ENCODE results near the gene BUD13. TPM values are rescaled to one million over a fixed set of nuclear protein-coding genes. Genes with fewer than 3 reads are reported as not detected.

BUD13 gene
- total RNA-seq, 1 donor from 2014 or later = 16.9 TPM

DNA sequence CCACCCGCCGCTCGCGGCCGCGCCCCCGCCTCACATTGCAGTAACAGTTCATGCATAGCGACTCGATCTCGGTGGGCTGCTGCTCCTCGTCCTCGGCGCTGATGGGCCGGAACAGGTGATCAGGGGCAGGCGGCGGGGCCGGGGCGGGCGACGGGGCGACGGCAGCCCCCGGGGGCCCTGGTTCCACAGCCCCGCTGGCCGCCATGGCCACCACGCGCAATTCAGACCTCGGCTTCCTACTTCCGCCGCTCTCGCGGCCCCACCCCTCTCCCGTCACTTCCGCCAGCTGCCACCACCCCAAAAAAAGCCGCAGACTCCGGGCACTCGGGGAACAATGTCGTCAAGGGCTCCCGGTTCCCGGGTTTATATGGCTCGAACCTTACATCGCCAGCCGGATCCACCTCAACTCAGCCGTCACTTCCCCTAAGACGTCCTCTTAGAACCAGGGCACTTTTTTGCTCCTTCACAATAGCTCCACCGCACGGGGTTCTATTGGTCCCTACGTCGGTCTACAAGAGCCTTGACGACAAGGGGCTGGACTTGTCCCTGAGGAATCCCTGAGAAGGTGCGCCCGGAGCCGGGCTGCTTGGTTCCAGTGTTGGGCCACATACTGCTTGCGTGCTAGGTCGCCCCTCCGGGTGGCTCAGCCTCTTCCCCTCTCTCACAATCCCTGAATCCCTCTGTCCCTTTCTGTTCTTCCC, 15.1 kb upstream of the BUD13 start, which contains the start of gene ZPR1:
Gene ZPR1 (minus strand): TSS at position 238 of the 701 bp plus-strand sequence. CDS start 33 bp downstream, at position 205.
- Mint-ChIP-seq H3K27ac (ENCODE audit: unreplicated experiment) (peak within 1 kb of the TSS; percentile 85), H3K36me3 (ENCODE audit: low read depth, unreplicated experiment) (peaks cover 18% of the 10 kb centered on the region), H3K4me1 (ENCODE audit: unreplicated experiment) (peaks cover 11% of the 10 kb centered on the region), H3K4me3 (ENCODE audit: unreplicated experiment) (peak within 1 kb of the TSS; percentile 98), H3K9me3 (ENCODE audit: unreplicated experiment) (no peaks in the 10 kb centered on the region), H3K27me3 (ENCODE audit: unreplicated experiment) (peaks cover 8% of the 10 kb centered on the region)
- TF ChIP-seq, protein P1, sequence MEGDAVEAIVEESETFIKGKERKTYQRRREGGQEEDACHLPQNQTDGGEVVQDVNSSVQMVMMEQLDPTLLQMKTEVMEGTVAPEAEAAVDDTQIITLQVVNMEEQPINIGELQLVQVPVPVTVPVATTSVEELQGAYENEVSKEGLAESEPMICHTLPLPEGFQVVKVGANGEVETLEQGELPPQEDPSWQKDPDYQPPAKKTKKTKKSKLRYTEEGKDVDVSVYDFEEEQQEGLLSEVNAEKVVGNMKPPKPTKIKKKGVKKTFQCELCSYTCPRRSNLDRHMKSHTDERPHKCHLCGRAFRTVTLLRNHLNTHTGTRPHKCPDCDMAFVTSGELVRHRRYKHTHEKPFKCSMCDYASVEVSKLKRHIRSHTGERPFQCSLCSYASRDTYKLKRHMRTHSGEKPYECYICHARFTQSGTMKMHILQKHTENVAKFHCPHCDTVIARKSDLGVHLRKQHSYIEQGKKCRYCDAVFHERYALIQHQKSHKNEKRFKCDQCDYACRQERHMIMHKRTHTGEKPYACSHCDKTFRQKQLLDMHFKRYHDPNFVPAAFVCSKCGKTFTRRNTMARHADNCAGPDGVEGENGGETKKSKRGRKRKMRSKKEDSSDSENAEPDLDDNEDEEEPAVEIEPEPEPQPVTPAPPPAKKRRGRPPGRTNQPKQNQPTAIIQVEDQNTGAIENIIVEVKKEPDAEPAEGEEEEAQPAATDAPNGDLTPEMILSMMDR (IDR thresholded peaks at IDR 0.05; ENCODE audit: unreplicated experiment) = no peak
- peak; percentile 62 for DNase-seq (ENCODE audit: low spot score)

DNA sequence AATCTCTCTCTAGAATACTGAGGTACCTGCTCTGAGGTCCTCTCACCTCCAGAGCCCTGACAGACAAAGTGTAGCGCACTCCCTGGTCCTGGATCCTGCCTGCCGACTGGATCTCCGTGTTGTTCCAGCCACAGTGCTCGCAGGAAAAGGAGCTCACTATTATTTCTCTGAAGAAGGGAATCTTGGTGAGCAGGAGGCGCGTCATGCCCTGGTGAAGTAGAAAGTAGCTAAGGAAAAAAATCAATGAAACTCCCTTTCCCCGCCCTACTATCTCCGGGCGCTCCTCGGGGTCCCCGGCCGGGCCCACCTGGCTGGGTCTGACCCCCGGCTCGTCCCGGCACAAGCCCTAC, 14.6 kb upstream of the BUD13 start:
- TF ChIP-seq, protein P1 (IDR thresholded peaks at IDR 0.05; ENCODE audit: unreplicated experiment) = no peak
- Mint-ChIP-seq H3K4me1 (ENCODE audit: unreplicated experiment) (peaks cover 11% of the 10 kb centered on the region), H3K9me3 (ENCODE audit: unreplicated experiment) (no peaks in the 10 kb centered on the region), H3K36me3 (ENCODE audit: low read depth, unreplicated experiment) (peaks cover 19% of the 10 kb centered on the region), H3K27ac (ENCODE audit: unreplicated experiment) (peak overlapping the region; percentile 17), H3K27me3 (ENCODE audit: unreplicated experiment) (peaks cover 8% of the 10 kb centered on the region), H3K4me3 (ENCODE audit: unreplicated experiment) (peak overlapping the region; percentile 98)
- DNase-seq (ENCODE audit: low spot score) = no peak

DNA sequence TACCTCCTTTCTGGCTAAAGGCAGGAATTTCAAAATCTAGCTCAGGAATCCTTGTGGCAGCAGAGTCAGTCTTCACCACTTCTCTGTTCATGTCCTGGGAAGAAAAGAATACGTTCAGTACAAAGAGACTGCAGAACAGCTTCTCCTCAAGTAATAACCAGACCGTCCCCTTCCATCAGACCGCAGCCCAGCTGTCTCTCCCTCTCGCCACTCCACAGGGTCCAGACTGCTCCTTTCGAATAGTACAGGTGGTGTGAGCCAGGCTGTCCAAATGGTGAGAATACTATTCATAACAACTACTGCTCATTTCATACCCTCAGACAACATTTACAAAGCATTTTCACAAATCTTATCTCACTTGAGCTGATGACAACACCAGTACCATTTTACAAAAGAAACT, 14.2 kb upstream of the BUD13 start:
- H3K27ac Mint-ChIP-seq (ENCODE audit: unreplicated experiment) = peak overlapping the region; percentile 17
- H3K27me3 Mint-ChIP-seq (ENCODE audit: unreplicated experiment) = peaks cover 8% of the 10 kb centered on the region
- peaks cover 23% of the 10 kb centered on the region for H3K36me3 Mint-ChIP-seq (ENCODE audit: low read depth, unreplicated experiment)
- peaks cover 11% of the 10 kb centered on the region for H3K4me1 Mint-ChIP-seq (ENCODE audit: unreplicated experiment)
- peak overlapping the region; percentile 98 for H3K4me3 Mint-ChIP-seq (ENCODE audit: unreplicated experiment)
- no peak for DNase-seq (ENCODE audit: low spot score)
- no peaks in the 10 kb centered on the region for H3K9me3 Mint-ChIP-seq (ENCODE audit: unreplicated experiment)
- TF ChIP-seq, protein P1 (IDR thresholded peaks at IDR 0.05; ENCODE audit: unreplicated experiment) = no peak

DNA sequence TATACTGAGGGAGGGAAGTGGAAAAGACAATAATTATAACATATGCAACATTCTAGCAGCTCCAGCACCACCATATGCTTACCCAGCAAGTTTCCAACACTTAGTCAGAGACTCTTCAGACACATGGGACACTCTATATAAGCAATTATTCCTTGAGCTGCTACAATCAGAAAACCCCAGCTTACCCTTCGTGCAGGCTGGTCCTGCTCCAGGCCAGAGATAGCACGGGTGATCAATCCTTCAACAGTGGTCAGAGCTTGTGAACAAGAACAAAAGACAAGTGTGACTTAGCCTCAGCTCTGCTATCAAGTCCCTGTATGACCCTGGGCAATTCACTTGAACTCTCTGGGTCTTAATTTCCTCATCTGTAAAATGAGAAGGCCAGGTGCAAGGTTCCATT, 13.5 kb upstream of the BUD13 start:
- DNase-seq (ENCODE audit: low spot score) = no peak
- Mint-ChIP-seq H3K4me1 (ENCODE audit: unreplicated experiment) (peaks cover 11% of the 10 kb centered on the region), H3K27ac (ENCODE audit: unreplicated experiment) (no peak overlapping the region), H3K4me3 (ENCODE audit: unreplicated experiment) (peak overlapping the region; percentile 98), H3K9me3 (ENCODE audit: unreplicated experiment) (no peaks in the 10 kb centered on the region), H3K27me3 (ENCODE audit: unreplicated experiment) (peaks cover 5% of the 10 kb centered on the region), H3K36me3 (ENCODE audit: low read depth, unreplicated experiment) (peaks cover 26% of the 10 kb centered on the region)
- TF ChIP-seq, protein P1 (IDR thresholded peaks at IDR 0.05; ENCODE audit: unreplicated experiment) = no peak

DNA sequence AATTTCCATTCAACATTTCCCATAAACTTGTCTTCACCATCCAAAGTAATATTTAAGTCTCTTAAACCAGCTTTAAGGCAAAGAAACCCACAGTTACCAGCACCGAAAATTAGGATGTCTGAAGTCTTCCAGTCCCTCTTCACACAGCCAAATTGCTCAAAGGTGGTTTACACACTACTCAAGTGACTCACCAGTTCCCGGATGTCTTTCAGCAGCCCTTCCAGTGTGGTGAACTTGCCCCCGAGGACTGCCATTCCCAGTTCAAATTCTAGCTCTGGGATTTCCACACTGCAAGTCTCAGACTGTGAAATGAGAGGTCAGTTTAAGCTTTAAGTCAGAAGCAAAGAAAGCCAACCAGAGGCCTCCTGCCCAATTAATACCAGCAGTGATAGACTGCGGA, 9.9 kb upstream of the BUD13 start:
- H3K36me3 Mint-ChIP-seq (ENCODE audit: low read depth, unreplicated experiment) = peaks cover 43% of the 10 kb centered on the region
- no peak overlapping the region for H3K27ac Mint-ChIP-seq (ENCODE audit: unreplicated experiment)
- TF ChIP-seq, protein P1 (IDR thresholded peaks at IDR 0.05; ENCODE audit: unreplicated experiment) = no peak
- no peak overlapping the region for H3K4me3 Mint-ChIP-seq (ENCODE audit: unreplicated experiment)
- peaks cover 3% of the 10 kb centered on the region for H3K27me3 Mint-ChIP-seq (ENCODE audit: unreplicated experiment)
- DNase-seq (ENCODE audit: low spot score) = no peak
- peaks cover 6% of the 10 kb centered on the region for H3K4me1 Mint-ChIP-seq (ENCODE audit: unreplicated experiment)
- H3K9me3 Mint-ChIP-seq (ENCODE audit: unreplicated experiment) = no peaks in the 10 kb centered on the region
